HCT116 (cell line): Measurements from ENCODE around the gene GADD45G.

Experiments
- CEBPB ChIP-seq: IDR thresholded peaks from 2 replicates; pipeline ENCODE4 v1.6.1; 2012; ENCODE audit warnings: low read depth
- EZH2 ChIP-seq: fragments of 200-600 bp; sonication (generic); IDR thresholded peaks from 2 replicates; pipeline ENCODE4 v1.6.1; 2017; ENCODE audit warnings: antibody characterized with exemption, mixed run types
- EZH2phosphoT487 ChIP-seq: fragments of 200-600 bp; IDR thresholded peaks from 2 replicates; pipeline ENCODE4 v1.6.1; 2018; ENCODE audit warnings: antibody characterized with exemption, borderline replicate concordance
- JUND ChIP-seq: IDR thresholded peaks from 2 replicates; pipeline ENCODE4 v1.6.1; 2012
- POLR2A ChIP-seq: IDR thresholded peaks from 2 replicates; pipeline ENCODE4 v1.7.0; 2011; ENCODE audit warnings: borderline replicate concordance; ENCODE audit not compliant: insufficient read depth, insufficient read length; ENCODE audit errors: extremely low read depth
- POLR2AphosphoS5 ChIP-seq: IDR thresholded peaks from 2 replicates; pipeline ENCODE4 v1.6.1; 2011; ENCODE audit warnings: mild to moderate bottlenecking, low read depth, low read length, moderate library complexity
- SP1 ChIP-seq: IDR thresholded peaks from 2 replicates; pipeline ENCODE4 v1.6.1; 2012; ENCODE audit warnings: low read depth
- SRF ChIP-seq: IDR thresholded peaks from 2 replicates; pipeline ENCODE4 v1.6.1; 2012; ENCODE audit warnings: low read depth
- YY1 ChIP-seq: IDR thresholded peaks from 2 replicates; pipeline ENCODE4 v1.6.1; 2011; ENCODE audit warnings: low read length, low read depth, moderate library complexity, mild to moderate bottlenecking; ENCODE audit not compliant: insufficient replicate concordance; ENCODE audit errors: extremely low read depth
- TF ChIP-seq, protein P1 (sequence below), 3 experiments: fragments of 200-600 bp in 1 of 3; sonication (generic) in 1 of 3; IDR thresholded peaks in 2 of 3; conservative IDR thresholded peaks in 1 of 3; 2 replicates each; pipeline ENCODE4 v1.5.1; 2012 to 2017; ENCODE audit warnings: low read depth in 2 of 3, low read length in 2 of 3, antibody characterized with exemption in 1 of 3, borderline replicate concordance in 1 of 3, control low read depth in 1 of 3, mild to moderate bottlenecking in 1 of 3, mixed read lengths in 1 of 3, mixed run types in 1 of 3, moderate library complexity in 1 of 3; ENCODE audit not compliant: insufficient read depth in 1 of 3
- TF ChIP-seq, protein P2 (sequence below): IDR thresholded peaks from 2 replicates; pipeline ENCODE4 v1.6.1; 2012; ENCODE audit warnings: low read depth
- TF ChIP-seq, protein P3 (sequence below): IDR thresholded peaks from 2 replicates; pipeline ENCODE4 v1.6.1; 2011; ENCODE audit warnings: mild to moderate bottlenecking, low read length, moderate library complexity; ENCODE audit not compliant: insufficient replicate concordance; ENCODE audit errors: extremely low read depth

DNA sequence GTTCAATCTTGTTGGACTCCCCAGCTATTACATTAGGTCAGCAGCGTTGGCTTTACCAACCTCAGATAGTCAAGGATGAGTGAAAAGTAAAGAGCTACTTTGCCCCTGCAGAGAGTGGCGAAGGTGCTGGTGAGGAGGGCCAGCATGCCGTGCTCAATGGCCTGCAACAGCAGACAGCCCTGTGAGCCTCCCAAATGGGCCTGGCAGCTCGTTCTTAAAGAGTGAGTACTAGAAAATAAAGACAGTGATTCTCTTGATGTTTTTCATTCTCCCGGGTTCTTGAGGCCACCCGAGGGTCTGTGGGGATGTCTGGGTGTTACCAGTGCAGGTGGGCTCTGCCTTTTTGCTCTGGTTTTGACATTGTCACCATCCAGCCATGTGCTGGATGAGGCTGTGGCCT lies 16.2 kb downstream of the GADD45G start:
- TF ChIP-seq, protein P1, sequence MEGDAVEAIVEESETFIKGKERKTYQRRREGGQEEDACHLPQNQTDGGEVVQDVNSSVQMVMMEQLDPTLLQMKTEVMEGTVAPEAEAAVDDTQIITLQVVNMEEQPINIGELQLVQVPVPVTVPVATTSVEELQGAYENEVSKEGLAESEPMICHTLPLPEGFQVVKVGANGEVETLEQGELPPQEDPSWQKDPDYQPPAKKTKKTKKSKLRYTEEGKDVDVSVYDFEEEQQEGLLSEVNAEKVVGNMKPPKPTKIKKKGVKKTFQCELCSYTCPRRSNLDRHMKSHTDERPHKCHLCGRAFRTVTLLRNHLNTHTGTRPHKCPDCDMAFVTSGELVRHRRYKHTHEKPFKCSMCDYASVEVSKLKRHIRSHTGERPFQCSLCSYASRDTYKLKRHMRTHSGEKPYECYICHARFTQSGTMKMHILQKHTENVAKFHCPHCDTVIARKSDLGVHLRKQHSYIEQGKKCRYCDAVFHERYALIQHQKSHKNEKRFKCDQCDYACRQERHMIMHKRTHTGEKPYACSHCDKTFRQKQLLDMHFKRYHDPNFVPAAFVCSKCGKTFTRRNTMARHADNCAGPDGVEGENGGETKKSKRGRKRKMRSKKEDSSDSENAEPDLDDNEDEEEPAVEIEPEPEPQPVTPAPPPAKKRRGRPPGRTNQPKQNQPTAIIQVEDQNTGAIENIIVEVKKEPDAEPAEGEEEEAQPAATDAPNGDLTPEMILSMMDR (IDR thresholded peaks at IDR 0.05 in 2 of 3, conservative IDR thresholded peaks at IDR 0.05 in 1 of 3; ENCODE audit: borderline replicate concordance in 1 of 3, insufficient read depth in 1 of 3, low read depth in 2 of 3, low read length in 2 of 3): no peak
- no peak for TF ChIP-seq EZH2
- no peak for TF ChIP-seq CEBPB
- TF ChIP-seq SRF: no peak
- no peak for TF ChIP-seq EZH2phosphoT487
- TF ChIP-seq POLR2AphosphoS5: no peak
- TF ChIP-seq, protein P2, sequence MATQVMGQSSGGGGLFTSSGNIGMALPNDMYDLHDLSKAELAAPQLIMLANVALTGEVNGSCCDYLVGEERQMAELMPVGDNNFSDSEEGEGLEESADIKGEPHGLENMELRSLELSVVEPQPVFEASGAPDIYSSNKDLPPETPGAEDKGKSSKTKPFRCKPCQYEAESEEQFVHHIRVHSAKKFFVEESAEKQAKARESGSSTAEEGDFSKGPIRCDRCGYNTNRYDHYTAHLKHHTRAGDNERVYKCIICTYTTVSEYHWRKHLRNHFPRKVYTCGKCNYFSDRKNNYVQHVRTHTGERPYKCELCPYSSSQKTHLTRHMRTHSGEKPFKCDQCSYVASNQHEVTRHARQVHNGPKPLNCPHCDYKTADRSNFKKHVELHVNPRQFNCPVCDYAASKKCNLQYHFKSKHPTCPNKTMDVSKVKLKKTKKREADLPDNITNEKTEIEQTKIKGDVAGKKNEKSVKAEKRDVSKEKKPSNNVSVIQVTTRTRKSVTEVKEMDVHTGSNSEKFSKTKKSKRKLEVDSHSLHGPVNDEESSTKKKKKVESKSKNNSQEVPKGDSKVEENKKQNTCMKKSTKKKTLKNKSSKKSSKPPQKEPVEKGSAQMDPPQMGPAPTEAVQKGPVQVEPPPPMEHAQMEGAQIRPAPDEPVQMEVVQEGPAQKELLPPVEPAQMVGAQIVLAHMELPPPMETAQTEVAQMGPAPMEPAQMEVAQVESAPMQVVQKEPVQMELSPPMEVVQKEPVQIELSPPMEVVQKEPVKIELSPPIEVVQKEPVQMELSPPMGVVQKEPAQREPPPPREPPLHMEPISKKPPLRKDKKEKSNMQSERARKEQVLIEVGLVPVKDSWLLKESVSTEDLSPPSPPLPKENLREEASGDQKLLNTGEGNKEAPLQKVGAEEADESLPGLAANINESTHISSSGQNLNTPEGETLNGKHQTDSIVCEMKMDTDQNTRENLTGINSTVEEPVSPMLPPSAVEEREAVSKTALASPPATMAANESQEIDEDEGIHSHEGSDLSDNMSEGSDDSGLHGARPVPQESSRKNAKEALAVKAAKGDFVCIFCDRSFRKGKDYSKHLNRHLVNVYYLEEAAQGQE: no peak
- TF ChIP-seq YY1: no peak
- no peak for TF ChIP-seq POLR2A
- TF ChIP-seq JUND: no peak
- TF ChIP-seq, protein P3, sequence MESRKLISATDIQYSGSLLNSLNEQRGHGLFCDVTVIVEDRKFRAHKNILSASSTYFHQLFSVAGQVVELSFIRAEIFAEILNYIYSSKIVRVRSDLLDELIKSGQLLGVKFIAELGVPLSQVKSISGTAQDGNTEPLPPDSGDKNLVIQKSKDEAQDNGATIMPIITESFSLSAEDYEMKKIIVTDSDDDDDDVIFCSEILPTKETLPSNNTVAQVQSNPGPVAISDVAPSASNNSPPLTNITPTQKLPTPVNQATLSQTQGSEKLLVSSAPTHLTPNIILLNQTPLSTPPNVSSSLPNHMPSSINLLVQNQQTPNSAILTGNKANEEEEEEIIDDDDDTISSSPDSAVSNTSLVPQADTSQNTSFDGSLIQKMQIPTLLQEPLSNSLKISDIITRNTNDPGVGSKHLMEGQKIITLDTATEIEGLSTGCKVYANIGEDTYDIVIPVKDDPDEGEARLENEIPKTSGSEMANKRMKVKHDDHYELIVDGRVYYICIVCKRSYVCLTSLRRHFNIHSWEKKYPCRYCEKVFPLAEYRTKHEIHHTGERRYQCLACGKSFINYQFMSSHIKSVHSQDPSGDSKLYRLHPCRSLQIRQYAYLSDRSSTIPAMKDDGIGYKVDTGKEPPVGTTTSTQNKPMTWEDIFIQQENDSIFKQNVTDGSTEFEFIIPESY: no peak
- TF ChIP-seq SP1: no peak
